ENCODE measurements around the gene ARHGAP22.
"Not testable (repeated sequence)": the region's sequence is repeated elsewhere in the genome, so short reads cannot be mapped to it uniquely, and the experiment has no call there.

ARHGAP22 gene

GRCh38 chr10:48604991-48605508 is at the start of gene ARHGAP22:
ARHGAP22 (minus strand) TSS chr10:48605073; CDS start chr10:48604796, 277 bp downstream.
- DNase-seq = no peak

GRCh38 chr10:48653944-48654698 is 49.2 kb upstream of the ARHGAP22 start:
- DNase-seq = no peak

DNA sequence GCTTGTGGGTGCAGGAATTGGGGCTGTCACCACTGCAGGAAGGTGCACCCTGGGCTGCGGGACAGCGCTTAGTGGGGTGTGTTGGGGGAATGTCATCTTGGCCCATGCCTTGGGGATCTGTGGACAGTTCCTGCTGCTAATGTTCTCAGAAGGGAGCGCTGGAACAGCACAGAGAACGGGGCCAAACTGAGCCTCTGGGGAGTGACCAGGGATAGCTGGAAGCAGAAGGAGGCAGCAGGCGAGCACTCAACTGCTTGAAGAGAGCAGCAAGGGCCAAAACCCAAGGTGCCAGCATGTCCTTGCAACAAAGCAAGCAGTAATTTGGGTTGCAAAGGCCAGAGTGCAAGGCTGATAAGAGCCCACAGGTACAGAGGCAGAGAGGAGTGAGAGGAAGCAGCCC is 48.5 kb upstream of the ARHGAP22 start:
- no peak for DNase-seq

- DNase-seq = no peak
Measured at GRCh38 chr10:48652344-48652743, 47.5 kb upstream of the ARHGAP22 start.

- DNase-seq = no peak
Measured at GRCh38 chr10:48651839-48652238, 47.0 kb upstream of the ARHGAP22 start.

- DNase-seq = no peak
Measured at GRCh38 chr10:48651293-48651692, 46.4 kb upstream of the ARHGAP22 start.

DNA sequence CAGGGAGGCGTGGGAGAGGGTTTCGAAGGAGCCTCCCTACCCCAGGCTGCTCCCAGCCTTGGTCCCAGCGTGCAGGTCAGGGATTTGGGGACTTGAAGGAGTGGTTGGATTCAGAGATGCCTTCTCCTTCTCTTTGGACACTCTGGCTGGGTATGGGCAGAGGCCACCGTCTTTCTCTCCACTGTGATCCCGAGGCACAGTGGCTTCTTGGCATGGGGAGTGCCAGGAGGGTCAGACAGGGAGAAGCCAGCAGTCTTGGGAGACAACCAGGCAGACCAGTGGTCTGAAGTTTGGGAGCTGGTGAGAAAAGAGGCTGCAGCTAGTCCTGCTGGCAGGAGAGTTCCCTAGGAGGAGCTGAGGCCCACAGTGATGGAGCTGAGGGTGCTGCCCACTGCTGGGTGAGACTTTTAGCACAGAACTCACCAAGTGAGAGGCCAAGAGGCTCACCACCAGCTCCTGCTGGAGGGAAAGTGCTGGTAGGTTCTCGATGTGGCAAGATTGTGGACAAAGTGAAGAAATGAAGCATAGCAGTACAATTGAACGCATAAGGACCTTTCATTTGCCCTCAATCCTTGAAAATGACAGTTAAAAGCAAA is 44.6 kb upstream of the ARHGAP22 start:
- DNase-seq = no peak

DNA sequence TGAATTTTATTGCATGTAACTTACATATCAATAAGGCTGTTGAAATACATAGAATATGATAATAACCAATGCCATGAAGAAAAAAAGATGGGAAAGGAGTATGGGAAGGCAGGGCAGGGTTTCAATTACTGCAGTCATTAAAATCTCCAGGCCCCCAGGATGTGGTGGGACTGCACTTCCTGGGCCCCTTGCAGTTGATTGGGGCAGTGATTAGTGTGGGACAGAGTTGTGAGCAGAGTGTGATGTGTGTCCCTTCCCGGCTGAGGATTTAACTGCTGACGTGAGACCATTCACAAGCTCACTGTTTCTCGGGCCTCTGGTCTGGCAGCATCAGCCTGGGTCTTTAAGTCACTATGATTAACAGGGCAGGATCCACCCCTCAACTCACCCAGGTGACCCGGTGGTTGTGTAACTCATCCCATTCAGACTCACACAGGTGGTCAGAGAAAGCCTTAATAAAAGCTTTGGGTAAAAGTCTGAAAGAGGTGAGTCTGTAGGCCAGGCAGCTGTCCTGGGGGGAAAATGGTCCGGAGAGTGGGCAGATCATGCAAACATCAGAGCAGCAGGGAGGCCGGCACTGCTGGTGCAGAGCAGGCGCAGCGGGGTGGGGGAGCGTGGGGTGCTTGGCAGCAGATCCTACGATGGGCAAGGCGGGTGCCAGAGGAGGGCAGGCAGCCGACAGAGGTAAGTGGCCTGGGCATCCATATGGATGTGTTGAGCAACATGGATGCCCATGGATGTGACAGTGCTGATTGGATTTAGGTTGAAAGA is 43.5 kb upstream of the ARHGAP22 start:
- no peak for DNase-seq

- not testable (repeated sequence) for DNase-seq
Measured at GRCh38 chr10:48647073-48647472, 42.2 kb upstream of the ARHGAP22 start.

- DNase-seq = no peak
Measured at GRCh38 chr10:48645600-48645999, 40.7 kb upstream of the ARHGAP22 start.

GRCh38 chr10:48641099-48641690 is 36.3 kb upstream of the ARHGAP22 start:
- DNase-seq = not testable (repeated sequence)

DNA sequence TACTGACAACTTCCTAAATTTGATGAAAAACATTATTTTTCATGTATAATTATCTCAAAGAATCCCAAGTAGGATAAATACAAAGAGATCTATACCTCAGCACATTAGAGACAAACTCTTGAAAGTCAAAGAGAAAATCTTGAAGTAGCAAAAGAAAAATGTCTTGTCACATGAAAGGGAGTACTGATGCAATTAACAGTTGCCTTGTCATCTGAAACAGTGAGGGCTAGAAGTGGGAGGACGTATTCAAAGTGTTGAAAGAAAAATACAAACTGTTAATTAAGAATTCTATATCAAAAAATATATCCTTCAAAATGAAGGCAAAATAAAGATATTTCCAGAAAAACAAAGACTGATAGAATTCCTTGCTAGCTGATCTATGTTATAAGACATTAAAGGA is 35.5 kb upstream of the ARHGAP22 start:
- DNase-seq = no peak

DNA sequence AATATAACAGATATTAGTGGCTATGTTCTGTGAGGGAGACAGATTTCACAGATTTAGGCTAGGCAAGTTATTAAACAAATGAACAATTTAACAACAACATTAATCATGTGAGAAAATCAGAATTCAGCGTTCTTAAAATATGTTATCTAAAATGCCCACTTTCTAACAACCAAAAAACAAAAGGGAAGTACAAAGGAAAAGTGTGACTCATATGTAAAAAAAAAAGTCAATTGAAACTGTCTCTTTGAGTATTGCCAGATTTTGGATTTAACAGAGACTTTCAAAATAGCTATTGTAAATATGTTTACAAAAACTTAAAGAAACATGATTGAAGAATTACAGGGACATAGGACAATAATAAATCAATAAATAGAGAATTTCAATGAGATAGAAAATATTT is 34.8 kb upstream of the ARHGAP22 start:
- DNase-seq = no peak

- DNase-seq = no peak
Measured at GRCh38 chr10:48638739-48639527, 34.1 kb upstream of the ARHGAP22 start.

GRCh38 chr10:48638158-48638557 is 33.3 kb upstream of the ARHGAP22 start:
- DNase-seq = no peak

- DNase-seq = no peak
Measured at GRCh38 chr10:48636901-48637300, 32.0 kb upstream of the ARHGAP22 start.

GRCh38 chr10:48636231-48636630 is 31.4 kb upstream of the ARHGAP22 start:
- no peak for DNase-seq

- no peak for DNase-seq
Measured at GRCh38 chr10:48634984-48635557, 30.2 kb upstream of the ARHGAP22 start.

DNA sequence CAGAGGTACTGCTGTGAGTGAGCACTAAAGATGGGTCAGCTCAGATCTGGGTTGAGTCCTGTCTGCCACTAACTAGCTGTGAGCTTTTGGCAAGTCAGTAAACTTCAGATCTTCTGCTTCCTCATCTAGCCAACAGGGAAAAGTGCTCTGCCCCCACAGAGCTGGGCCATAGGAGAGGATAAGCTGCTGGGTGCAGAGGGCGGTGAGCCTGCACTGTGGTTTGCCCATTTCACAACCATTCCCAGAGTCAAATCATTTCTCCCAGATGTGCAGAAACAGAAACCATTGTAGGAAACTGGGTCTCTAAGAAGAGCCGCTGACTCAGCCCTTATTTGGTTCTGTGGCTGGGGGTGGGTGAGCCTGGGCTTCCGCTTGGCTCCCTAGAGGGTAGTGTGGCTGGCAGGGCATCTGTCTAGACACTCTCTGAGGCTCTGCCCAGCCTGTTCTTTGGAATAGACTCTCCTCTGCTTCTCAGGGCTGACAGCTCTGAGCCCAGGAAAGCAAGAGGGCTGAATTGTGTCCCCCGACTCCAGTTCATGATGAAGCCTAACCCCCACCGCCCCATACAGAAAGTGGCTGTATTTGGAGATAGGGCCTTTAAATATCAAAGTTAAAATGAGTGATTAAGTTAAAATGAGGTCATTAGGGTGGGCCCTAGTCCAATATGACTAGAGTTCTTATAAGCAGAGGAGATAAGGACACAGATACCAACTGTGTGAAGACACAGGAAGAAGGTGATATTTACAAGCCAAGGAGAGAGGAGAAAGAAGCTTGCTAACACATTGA is 29.5 kb upstream of the ARHGAP22 start:
- no peak for DNase-seq

DNA sequence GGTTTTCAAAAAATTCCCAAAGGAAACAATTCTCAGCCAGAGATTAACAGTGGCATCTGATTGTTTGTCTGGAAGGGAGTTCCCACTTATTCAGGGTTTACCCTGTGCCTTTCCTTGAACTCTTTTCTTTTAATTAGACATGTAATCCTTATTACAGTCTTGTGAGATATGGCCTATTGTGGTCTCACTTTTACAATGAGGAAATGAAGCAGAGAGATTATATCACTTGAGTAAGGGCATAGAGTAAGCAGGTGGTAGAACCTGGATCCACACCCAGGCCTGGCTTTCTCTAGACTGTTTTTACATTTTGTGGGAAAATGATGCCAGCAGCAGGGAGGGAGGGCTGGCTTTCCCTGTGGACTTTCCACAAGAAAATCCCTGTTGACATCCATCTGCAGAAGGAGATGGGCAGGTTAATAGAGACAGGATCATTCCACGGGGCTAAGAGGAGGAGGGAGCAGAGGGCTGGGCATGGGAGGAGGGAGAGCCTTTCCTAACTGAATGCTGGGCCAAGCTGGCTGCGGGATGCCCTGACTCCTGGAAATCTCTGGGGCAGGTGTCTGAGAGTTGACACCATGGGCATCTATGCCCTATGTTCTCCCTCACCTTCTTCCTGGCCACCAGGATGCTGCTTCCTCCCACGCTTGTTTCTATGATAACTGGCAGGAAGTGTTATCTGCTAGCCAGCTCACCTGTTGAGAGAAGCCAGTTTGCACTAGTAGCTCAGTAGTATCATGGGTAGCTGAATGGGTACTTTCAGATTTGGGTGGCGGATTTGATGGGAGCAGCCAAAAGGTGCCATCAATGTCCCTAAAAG is 28.7 kb upstream of the ARHGAP22 start:
- no peak for DNase-seq
